HG02870 (cell line): Measurements from ENCODE around the gene JMJD4.
"Not testable (repeated sequence)": the region's sequence is repeated elsewhere in the genome, so short reads cannot be mapped to it uniquely, and the experiment has no call there.

ENCODE experiments used
- ATAC-seq: cut with Tn5 transposase; IDR thresholded peaks from one replicate; pipeline ENCODE4 v1.9.1; 2021; ENCODE audit warnings: mild to moderate bottlenecking, moderate library complexity; ENCODE audit not compliant: unreplicated experiment

The JMJD4 gene

DNA sequence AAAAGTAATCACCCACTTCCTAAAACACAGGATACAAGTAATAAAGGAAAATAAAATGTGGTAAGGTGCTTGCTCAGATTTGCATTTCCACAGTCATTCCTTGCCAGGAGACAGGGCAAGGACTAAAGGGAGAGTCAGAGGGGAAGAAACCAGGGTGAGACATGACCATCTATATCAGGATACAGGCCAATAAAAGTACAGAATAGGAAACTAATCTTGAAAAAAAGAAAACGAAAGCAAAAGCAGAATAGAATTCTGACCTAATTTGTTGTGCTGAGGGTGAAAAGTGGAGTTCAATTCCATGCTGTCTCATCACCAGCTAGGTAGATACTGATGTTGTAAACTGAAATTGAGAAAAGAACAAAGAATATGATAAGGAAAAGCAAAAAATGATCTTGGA lies 27.3 kb downstream of the JMJD4 start:
- no peak for ATAC-seq

DNA sequence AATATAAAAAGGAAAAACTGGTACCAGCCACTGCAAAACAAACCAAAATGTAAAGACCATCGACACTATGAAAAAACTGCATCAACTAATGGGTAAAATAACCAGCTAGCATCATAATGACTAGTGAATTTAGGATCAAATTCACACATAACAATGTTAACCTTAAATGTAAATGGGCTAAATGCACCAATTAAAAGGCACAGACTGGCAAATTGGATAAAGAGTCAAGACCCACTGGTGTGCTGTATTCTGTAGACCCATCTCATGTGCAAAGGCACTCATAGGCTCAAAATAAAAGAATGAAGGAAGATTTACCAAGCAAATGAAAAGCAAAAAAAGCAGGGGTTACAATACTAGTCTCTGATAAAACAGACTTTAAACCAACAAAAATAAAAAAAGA lies 33.5 kb downstream of the JMJD4 start:
- ATAC-seq: not testable (repeated sequence)

GRCh38 chr1:227697321-227697864 lies 37.7 kb downstream of the JMJD4 start:
- ATAC-seq: no peak

DNA sequence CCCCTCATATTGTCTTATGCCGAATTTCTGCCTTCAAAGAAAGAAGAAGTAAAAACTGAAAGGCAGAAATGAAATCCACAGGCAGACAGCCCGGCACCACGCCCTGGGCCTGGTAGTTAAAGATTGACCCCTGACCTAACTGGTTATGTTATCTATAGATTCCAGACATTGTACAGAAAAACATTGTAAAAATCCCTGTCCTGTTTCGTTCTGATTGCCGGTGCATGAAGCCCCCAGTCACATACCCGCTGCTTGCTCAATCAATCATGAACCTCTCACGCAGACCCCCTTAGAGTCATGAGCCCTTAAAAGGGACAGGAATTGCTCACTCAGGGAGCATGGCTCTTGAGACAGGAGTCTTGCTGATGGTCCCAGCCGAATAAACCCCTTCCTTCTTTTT lies 49.3 kb downstream of the JMJD4 start:
- ATAC-seq: no peak
